Testis (tissue), 2 donors: ENCODE measurements around the gene TMEM37.

Experiments used
- CTCF ChIP-seq, 3 experiments: fragments of 450-650 bp in 2 of 3; fragments of 200-600 bp in 1 of 3; sonication (generic) in 1 of 3; IDR thresholded peaks; one replicate each; pipeline ENCODE4 v1.5.1; 2016 to 2019; ENCODE audit warnings: antibody characterized with exemption in 3 of 3, mild to moderate bottlenecking in 2 of 3, moderate library complexity in 1 of 3
- POLR2A ChIP-seq: fragments of 450-650 bp; IDR thresholded peaks from one replicate; pipeline ENCODE4 v1.6.1; 2017; ENCODE audit warnings: antibody characterized with exemption, mild to moderate bottlenecking, moderate library complexity

GRCh38 chr2:119429225-119429981 is 2.3 kb upstream of the TMEM37 start:
- TF ChIP-seq CTCF (IDR thresholded peaks at IDR 0.05) = no peak
- TF ChIP-seq POLR2A = no peak
